Colon (tissue), 2 donors: ENCODE results near the gene MTAP.

ENCODE experiments used
- FAIRE-seq: peaks from 2 replicates; lab custom pipeline; 2012; peaks lifted over from hg19 to GRCh38; lab: Jason Lieb, UNC
- donor health status: control.
- donor health status: control.

The MTAP gene

GRCh38 chr9:21969951-21970799, 167.7 kb downstream of the MTAP start:
- FAIRE-seq, result no peak

GRCh38 chr9:21970800-21971640, 168.6 kb downstream of the MTAP start:
- FAIRE-seq, result no peak

- no peak for FAIRE-seq
Observed at GRCh38 chr9:21972361-21972760, 169.9 kb downstream of the MTAP start.

- no peak for FAIRE-seq
Observed at GRCh38 chr9:21974343-21974721, 171.9 kb downstream of the MTAP start.

GRCh38 chr9:21974722-21975409, 172.4 kb downstream of the MTAP start:
- FAIRE-seq, result no peak

GRCh38 chr9:21976334-21976875, 174.0 kb downstream of the MTAP start:
- no peak for FAIRE-seq

- FAIRE-seq, result no peak
Observed at GRCh38 chr9:21982391-21982790, 180.0 kb downstream of the MTAP start.

GRCh38 chr9:21982861-21983560, 180.6 kb downstream of the MTAP start:
- no peak for FAIRE-seq

GRCh38 chr9:21983561-21983935, 181.1 kb downstream of the MTAP start:
- FAIRE-seq, result no peak

- FAIRE-seq, result no peak
Observed at GRCh38 chr9:21984101-21984500, 181.7 kb downstream of the MTAP start.

GRCh38 chr9:21985964-21986667, 183.7 kb downstream of the MTAP start:
- FAIRE-seq, result no peak
